Measurements from ENCODE around the gene PAF1.

PAF1 gene

DNA sequence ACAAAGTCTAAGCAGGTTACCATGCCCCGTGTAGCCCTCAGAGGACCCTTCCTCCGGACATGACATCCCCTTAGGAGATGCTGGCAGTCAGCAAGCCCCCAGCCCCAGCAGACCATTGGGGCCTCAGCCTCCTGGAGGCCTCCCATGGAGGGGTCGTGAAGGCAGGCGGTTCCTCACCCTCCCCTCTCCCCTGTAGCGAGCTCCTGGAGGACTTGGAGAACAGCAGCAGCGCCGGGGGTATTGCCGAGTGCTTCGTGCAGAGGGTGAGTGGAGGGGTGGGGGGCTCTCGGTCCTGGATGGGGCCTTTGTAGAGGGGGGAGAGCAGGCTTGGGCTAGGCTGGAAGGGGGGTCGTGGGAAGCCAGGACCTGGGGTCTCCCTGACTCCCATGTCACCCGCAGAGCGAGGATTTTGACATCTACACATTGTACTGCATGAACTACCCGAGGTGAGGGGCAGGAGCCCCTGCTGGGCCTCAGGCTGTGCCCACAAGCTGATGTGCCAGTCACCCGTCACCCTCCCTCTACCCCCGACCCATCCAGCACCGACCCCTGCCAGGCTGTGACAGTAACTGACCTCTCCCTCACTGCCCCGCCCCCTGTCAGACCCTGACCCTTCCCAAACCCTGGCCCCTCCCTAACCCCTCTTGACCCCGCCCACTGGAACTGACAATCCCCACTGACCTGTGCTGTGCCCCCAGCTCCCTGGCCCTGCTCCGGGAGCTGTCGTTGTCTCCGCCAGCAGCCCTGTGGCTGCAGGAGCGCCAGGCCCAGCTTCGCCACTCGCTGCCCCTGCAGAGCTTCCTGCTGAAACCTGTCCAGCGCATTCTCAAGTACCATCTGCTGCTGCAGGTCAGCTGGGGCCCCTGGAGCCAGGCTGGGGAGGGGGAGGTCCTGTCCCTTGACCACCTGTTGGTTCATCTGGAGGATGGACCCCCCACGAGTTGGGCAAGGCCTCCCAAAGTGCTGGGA, 25.5 kb upstream of the PAF1 start:
- DNase-seq (ENCODE audit: low spot score) = no peak

DNA sequence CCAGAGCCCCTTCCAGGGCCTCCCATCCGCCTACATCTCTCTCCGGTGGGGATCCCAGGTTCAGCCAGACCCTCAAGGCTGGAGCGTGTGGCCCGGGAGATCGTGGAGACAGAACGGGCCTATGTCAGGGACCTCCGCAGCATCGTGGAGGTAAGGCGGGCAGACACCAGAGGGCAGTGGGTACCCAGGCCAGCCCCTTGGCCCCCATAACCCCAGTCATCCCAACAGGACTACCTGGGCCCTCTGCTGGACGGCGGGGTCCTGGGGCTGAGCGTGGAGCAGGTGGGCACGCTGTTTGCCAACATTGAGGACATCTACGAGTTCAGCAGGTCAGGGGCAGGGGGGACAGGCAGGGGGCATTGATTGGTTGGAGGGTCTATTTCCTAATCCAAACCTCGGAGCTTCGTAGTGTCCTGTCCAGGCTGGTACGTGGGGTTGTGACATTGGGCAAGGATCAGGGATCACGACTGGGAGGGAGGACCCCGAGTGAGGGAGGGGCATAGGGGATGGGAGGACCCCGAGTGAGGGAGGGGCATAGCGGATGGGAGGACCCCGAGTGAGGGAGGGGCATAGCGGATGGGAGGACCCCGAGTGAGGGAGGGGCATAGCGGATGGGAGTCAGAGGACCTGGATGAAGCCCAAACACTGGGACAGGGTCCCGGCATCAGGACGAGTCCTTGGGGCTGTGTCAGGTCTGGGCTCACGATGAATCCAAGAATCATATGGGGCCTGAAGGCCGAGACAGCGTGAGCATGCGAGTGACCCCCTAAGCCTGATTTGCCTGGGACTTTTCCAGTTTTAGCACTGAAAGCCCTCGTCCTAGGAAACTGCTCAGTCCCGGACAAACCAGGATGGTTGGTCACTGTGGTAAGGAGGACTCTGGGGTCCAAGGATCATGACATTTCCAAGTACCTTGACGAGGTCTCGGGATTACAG, 24.5 kb upstream of the PAF1 start:
- DNase-seq (ENCODE audit: low spot score) = no peak

DNA sequence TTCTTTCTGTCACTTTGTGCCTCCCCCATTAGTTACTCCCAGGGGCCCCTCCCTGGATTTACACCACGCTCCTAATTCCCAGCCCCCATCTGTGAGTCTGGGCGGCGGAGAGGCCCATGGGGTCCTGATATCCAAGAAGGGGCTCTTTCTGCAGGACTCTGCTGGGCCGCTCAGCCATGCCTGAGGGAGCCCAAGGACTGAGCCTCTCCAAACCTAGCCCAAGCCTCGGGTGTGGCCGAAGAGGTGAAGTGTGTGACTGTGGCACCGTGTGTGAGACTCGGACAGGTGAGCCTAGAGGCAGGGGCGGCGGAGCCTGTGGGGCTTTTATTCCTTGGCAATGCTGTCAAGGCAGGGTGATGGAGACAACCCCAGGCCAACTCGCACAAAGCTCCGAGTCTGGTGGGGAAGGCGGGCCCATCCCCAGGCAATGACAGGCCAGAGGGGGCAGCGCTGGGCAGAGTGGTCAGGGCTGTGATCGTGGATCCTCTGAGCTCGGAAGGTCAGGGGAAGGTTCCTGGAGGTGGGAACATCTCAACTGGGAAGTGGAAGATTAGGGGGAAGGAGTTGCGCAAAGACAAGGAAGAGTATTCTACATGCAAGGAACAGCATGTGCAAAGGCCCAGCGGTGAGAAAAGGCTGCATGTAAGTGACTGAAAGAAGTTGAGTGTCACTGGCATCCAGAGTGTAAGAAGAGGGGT, 23.2 kb upstream of the PAF1 start:
- DNase-seq (ENCODE audit: low spot score) = no peak

DNA sequence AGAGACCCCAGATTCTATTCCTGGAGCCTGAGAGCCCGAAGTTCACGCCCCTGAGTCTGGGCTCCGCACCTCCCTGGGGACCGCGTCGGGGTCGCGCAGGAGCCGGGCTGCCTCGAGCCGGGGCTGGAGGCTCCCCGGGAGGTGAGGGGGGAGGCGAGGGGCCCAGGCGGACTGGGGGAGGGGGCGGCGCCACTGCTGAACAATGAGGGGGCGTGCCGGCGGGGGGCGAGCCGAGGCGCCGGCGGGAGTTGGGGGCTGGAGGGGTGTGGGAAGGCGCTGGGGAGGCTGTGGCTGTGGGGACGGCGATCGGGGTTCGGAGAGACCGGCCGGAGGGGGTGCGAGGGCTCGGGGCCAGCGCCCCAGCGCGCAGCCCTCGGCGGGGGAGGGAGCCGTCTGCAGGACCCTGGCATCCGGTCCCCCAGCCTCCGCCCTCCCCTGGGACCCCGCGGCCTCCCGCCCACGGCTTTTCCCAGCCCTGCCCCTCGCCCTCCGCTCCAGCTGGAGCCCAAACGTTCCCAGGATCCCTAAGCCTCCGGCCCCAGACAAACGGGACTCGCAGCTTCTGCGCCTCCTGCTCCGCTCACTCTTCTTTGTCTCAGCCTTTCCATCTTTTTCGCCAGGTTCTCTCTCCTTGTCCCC, 22.5 kb upstream of the PAF1 start:
- no peak for DNase-seq (ENCODE audit: low spot score)

DNA sequence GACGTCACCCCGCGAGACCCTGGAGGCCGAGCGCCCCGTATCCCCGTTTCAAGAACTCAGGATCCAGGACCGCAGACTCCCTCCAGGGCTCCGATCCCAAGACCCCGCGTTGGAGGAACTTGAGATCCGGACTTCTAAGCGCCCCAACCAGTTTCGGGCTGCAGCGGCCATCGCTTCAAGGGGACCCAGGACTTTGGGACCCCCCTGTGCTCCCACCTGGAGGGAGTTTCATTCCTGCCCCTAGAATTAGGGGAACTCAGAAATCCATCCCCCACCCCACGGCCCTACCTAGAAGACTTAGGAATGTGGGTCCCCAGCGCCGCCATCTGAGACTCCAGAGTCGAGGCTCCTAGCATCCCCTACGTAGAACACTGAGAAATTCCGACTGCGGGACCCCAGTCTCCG, 22.0 kb upstream of the PAF1 start:
- DNase-seq (ENCODE audit: low spot score) = no peak

DNA sequence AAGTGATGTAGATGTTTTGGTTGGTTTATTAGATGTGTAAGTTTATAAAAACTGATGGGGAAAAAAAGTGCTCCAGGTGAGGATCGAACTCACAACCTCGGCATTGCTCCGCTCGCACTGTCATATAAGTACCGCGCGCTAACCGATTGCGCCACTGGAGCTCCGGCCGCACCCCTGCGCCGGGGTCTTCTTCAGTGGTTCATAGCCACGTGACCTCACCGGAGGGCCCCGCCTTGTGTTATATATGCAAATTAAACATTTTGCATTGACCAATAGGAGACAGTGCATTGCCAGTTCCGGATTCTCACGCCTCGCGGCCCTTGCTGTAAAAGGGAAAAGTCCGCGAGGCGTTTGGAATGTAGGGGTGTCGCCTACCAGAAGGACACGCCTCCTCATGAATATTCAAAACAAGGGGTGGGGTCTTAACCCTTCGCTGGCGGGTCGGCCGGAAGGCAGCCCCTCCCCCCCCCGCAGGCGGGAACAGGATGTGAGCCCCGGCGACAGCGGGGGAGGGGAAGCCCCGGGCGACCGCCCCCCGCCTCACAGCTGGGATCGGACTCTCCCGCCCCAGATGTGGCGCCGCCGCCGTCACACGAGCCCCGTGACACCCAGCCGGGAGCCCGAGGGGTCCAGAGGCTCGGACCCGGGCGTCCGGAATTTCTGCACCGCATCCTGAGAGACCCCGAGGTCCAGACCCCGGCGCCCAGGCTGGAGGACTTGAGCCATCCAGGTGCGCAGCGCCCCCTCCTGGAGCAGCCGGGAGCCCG, 21.4 kb upstream of the PAF1 start, which contains the start of gene PLEKHG2:
TSS of gene PLEKHG2 (plus strand) at position 570 of the 767 bp plus-strand sequence. CDS start 1,418 bp downstream, outside the sequence.
- peak; percentile 100 for DNase-seq (ENCODE audit: low spot score)

DNA sequence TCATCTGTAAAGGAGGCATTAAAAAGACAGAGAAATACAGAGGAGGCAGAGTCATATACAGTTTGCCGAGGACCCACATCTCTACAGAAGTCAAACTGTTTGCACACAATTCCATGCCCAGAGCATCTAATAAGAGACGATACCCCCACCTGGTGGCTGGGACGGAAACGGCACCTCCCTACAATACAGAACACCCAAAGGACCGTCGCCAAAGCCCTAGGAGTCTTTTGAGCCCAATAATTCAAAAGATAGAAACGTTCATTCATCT, 20.9 kb upstream of the PAF1 start:
- peak; percentile 93 for DNase-seq (ENCODE audit: low spot score)

DNA sequence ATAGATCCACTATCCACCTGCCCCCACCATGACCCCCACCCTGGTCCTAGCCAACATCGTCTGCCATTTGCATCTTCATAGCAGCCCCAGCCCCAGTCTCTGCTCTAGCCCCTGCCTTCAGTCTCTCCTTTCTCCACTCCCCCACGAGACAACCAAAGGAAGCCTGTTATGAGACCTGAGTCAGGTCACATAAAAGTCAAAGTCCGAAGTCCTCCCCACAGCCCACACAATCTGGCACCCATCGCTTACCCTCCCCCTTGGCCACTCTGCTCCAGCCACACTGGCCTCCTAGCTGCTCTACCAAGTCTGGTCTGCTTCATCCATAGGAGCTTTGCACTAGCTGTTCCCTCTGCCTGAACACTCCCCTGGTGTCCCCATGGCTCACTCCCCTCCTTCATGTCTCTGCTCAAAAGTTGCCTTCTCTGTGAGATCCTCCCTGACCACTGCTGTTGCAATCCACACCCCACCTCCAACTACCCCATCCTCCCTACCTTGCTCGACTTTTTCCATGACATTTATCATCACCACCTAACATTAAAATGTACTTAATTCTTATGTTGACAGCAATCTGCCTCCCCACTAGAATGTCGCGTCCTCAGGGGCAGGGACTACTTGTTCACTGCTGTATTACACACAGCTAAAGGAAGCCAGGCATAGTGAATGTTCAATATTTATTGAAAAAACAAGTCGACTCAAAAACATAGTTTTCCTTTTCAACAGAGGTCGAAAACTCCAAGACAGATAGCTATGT, 20.4 kb upstream of the PAF1 start:
- no peak for DNase-seq (ENCODE audit: low spot score)

DNA sequence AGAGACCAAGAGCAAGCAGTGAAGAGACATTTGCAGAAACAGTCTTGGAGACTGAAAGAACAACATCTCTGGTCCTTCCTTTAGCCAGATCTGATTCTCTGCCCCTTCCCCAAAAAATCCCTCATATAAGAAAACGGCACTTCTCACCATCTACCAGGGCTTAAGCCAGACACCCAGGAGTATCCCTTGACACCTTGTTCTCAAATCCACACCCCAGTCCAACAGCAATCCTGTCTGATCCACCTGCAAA, 19.9 kb upstream of the PAF1 start:
- DNase-seq (ENCODE audit: low spot score) = no peak

DNA sequence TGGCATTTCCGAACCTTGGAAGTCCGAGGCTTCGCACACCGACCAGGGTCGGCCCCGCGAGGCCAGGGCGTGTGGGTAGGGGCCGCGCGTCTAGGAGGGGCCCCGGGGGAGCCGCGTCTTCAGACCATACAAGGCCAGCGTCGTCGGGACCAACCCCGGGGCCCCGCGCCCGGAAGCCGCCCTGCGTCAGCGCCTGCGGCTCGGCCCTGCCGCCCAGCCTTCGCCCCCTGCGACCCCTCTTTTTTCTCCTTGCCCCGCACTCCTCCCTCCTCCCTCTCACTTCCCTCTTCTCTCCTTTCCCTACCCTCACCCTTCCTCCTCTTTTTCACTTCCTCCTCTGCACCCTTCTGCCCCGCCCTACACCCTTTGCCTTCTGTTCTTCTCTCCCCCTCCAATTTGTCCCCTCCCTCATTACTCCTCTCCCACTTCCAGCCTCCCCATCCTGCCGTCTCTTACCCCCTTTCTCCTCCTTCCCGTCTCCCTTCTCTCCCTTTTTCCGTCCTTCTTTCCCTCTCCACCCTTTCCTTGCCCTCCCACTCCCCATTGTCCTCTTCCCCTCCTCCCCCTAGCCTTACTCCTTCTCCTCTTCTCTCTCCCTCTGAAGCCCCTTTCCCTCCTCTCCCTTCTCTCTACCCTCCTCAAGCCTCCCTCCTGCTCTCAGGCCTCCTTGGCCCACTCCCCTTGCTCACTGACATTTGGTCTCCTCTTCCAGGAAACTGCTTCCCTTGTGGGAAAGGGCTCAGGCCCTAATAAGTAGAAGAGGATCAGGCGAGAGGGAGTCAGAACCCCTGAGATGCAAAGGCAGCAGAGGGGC, 19.3 kb upstream of the PAF1 start:
- no peak for DNase-seq (ENCODE audit: low spot score)

DNA sequence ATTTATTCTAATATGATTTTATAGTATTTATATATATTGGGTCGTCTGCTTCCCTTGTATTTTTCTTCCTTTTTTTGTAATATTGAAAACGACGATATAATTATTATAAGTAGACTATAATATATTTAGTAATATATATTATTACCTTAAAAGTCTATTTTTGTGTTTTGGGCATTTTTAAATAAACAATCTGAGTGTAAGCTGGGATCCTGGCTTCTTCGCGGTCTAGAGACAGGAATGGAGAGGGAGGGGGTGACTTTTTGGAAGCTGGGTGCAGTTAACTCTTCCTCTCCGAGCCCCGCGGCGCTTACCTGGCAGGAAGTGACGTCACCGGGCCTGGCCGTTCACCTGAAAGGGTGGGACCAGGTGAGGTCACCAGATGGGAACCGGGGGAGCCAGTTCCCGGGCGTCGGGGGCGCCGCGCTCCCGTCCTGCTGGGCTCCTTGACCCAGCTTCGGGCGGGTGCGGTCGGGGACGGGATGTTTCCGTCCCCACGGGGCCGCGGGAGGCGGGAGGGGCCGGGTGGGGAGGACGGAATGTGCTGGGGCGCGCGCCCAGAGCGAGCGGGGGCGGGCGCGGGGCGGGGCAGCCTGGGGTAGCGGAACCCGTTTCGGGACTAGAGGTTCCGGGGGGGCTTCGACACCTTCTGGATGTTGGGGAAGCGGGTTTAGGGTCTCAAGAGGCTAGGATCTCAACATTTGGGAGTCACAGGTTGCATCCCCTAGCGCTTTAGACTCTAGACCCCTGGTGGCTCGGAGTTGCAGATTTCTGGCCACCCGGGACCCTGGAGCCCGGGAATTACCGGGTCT, 18.5 kb upstream of the PAF1 start:
- peak; percentile 75 for DNase-seq (ENCODE audit: low spot score)

DNA sequence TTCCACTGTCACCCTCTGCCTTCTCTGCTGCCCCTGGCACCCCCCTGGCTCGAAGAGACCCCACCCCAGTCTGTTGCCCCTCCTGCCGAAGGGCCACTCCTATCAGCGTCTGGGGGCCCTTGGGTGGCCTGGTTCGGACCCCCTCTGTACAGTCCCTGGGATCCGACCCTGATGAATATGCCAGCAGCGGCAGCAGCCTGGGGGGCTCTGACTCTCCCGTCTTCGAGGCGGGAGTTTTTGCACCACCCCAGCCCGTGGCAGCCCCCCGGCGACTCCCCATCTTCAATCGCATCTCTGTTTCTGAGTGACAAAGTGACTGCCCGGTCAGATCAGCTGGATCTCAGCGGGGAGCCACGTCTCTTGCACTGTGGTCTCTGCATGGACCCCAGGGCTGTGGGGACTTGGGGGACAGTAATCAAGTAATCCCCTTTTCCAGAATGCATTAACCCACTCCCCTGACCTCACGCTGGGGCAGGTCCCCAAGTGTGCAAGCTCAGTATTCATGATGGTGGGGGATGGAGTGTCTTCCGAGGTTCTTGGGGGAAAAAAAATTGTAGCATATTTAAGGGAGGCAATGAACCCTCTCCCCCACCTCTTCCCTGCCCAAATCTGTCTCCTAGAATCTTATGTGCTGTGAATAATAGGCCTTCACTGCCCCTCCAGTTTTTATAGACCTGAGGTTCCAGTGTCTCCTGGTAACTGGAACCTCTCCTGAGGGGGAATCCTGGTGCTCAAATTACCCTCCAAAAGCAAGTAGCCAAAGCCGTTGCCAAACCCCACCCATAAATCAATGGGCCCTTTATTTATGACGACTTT, 17.7 kb upstream of the PAF1 start:
- DNase-seq (ENCODE audit: low spot score) = no peak

DNA sequence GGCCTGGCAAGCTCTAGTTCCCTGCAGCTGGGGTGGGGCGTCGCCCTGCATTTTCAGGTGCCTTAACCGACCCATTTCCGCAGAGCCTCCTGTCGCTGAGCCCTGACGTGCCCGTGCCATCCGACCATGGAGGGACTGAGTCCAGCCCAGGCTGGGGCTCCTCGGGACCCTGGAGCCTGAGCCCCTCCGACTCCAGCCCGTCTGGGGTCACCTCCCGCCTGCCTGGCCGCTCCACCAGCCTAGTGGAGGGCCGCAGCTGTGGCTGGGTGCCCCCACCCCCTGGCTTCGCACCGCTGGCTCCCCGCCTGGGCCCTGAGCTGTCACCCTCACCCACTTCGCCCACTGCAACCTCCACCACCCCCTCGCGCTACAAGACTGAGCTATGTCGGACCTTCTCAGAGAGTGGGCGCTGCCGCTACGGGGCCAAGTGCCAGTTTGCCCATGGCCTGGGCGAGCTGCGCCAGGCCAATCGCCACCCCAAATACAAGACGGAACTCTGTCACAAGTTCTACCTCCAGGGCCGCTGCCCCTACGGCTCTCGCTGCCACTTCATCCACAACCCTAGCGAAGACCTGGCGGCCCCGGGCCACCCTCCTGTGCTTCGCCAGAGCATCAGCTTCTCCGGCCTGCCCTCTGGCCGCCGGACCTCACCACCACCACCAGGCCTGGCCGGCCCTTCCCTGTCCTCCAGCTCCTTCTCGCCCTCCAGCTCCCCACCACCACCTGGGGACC, 16.9 kb upstream of the PAF1 start:
- DNase-seq (ENCODE audit: low spot score) = no peak

DNA sequence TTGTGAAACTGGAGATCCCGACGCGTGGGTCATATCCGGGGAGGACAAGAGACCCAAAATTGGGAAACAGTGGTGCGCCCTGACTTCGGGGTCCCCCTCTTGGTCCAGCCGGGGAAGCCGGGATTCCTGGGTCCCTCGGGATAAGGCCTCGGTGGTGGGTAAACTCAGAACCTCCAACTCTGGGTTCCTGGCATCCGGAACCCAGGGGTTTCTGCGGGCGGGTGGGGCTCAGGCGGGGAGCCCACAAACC, 16.4 kb upstream of the PAF1 start:
- no peak for DNase-seq (ENCODE audit: low spot score)

DNA sequence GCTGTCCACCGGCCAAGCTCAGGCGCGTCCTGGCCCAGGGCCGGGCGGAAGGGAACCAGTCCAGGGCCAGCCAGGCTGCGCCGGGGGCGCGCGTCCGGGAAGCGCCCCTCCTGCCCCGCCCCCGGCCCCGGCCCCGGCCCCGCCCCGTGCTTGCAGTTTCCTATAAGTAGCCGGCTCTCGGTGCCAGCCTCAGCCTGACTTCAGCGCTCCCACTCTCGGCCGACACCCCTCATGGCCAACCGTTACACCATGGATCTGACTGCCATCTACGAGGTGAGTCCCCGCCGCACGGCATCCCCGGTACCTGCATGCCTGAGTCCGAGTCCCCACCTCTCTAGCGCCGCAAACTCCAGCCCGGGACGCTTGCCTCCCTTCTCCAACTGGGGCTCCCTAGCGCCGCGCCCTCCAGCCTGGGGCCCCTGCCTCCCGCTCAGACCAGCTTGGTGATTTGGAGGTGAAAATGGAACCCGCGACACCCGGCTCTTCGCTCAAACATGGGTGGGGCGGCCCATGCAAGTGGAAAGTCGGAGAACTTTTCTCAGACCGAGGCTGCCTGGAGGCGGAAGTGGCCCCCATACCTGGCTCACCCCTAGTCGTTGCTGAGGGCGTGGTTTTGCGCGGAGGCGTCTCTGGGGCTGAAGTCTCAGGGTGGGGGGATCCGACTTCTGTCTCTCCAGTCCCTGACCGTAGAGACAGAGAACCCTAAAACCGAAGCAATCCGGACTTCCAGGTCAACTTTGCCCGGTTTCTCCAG, 15.9 kb upstream of the PAF1 start, which contains the start of gene ZFP36:
TSS of gene ZFP36 (plus strand) at position 192 of the 754 bp plus-strand sequence. CDS start at position 250, 58 bp downstream.
- peak; percentile 74 for DNase-seq (ENCODE audit: low spot score)

DNA sequence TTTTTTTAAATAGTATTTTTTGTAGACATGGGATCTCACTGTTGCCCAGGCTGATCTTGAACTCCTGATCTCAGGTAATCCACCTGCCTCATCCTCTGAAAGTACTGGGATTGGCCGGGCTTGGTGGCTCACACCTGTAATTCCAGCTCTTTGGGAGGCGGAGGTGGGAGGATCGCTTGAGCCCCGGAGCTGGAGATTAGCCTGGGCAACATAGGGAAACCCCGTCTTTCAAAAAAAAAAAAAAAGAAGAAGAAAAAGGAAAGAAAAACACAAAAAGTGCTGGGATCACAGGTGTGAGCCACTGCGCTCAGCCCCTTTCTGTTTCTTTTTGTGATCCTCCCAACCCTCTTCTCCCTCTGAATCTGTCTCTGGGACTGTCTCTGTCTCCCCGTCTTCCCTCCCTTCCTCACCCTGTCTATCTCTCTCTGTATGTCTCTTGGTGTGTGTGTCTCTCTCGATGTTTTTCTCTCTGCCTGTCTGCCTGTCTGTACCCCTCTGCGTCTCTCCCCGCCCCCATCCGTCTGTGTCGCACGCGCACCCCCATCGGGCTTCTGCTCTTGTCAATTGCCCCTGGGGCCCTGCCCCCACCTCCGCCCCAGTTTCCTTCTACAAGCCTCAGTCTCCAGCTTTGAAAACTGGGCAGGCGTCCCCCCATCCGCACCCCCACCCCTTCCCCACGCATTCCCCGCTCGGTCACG, 15.2 kb upstream of the PAF1 start:
- DNase-seq (ENCODE audit: low spot score) = no peak

Measured in cerebellar cortex (tissue), 1 donor.